ENCODE measurements around the gene TTC34. TPM values are rescaled to one million over a fixed set of nuclear protein-coding genes. Genes with fewer than 3 reads are reported as not detected.

TTC34 gene
- total RNA-seq, 4 donors from 2014 or later, result 0.04 to 0.19 (median 0.15) TPM; not detected in 1

- Histone ChIP-seq H3K27me3 (peaks cover 0 to 59% (median 0%) of the 10 kb centered on the region in 4 donors), H3K4me1 (no peaks in the 10 kb centered on the region), H3K4me3 (no peak overlapping the region), H3K36me3 (no peaks in the 10 kb centered on the region), H3K9me3 (peaks cover 0 to 4% (median 0%) of the 10 kb centered on the region in 3 donors), H3K27ac (no peak overlapping the region)
- WGBS, 2 donors, result 76 to 77% methylated on average over 7 of the region's 9 CpGs
- no peak for TF ChIP-seq CTCF (IDR thresholded peaks at IDR 0.05)
- no peak for TF ChIP-seq POLR2A (IDR thresholded peaks at IDR 0.05)
- intact Hi-C loops (cut with DNase I), result no loop called here
- no peak for DNase-seq
These were observed 44.4 kb upstream of the TTC34 start for GRCh38 chr1:2845869-2846268.

DNA sequence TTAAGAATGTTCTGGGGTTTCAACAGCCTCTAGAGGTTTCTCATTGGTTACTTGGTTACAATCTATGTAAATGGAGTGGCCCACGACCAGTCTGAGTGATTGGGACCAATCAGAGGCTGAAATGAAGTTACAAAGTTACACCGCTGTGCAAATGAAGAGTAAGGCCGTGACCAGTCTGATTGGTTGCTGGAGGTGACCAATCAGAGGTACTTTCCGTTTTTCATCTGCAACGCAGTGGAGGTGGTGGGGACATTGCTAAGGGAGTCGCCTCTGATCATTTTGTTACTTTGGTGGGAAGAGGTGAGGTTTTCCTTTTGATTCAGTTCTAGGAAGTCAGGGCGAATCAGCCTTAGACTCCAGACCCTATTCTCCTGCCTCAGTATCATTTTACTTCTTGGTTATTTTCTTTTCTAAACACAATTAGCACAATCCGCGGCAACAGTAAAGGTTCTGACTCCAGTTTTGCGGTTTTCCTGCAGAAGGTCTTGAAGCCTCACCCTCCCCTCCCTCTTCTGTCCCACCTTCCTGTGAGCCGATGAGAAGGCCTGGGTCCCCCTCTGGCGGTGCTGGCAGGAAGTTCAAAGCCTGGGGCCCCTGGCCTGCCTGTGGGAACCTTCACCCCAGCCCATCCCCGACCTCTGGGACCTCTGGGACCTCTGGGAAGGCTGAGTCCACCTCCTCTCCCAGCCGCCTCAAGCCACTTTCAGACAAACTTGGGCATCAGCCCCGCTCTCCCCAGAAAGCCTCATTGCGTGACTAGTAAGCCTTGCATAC, 38.7 kb upstream of the TTC34 start:
- TF ChIP-seq CTCF (IDR thresholded peaks at IDR 0.05) (no peak), POLR2A (IDR thresholded peaks at IDR 0.05) (no peak)
- WGBS, 2 donors, result 39 to 49% methylated on average over 13 to 15 of the region's 16 CpGs
- Histone ChIP-seq H3K36me3 (no peaks in the 10 kb centered on the region), H3K4me3 (no peak overlapping the region), H3K27ac (no peak overlapping the region), H3K4me1 (no peaks in the 10 kb centered on the region), H3K9me3 (peaks cover 0 to 4% (median 0%) of the 10 kb centered on the region in 3 donors), H3K27me3 (peaks cover 0 to 27% (median 0%) of the 10 kb centered on the region in 4 donors)
- intact Hi-C loops (cut with DNase I), result no loop called here
- no peak for DNase-seq

DNA sequence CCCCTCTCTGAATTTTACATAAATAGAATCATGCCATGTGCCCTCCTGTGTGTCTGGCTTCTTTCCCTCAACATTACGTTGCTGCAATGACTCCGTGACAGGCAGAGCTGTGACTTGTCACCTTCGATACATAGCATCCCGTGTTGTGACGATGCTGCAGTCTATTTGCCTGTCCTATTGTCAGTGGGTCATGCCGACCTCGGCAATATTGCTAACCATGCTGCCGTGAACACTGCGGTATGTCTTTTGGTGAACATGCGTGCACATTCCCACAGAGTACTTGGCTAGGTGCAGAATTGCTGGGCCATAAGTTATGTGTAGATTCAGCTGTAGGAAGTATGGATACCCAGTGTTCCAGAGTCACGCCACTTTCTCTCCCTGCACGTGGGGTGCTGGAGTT, 36.3 kb upstream of the TTC34 start:
- intact Hi-C loops (cut with DNase I), result no loop called here
- H3K27ac ChIP-seq, result no peak overlapping the region
- no peak for DNase-seq
- no peaks in the 10 kb centered on the region for H3K36me3 ChIP-seq
- no peak for TF ChIP-seq CTCF (IDR thresholded peaks at IDR 0.05)
- H3K27me3 ChIP-seq, result peaks cover 0 to 44% (median 0%) of the 10 kb centered on the region in 4 donors
- 75 to 87% methylated on average over 9 to 12 of the region's 12 CpGs for WGBS, 2 donors
- H3K4me1 ChIP-seq, result no peaks in the 10 kb centered on the region
- H3K9me3 ChIP-seq, result no peaks in the 10 kb centered on the region
- no peak overlapping the region for H3K4me3 ChIP-seq

- no peak overlapping the region for H3K27ac ChIP-seq
- TF ChIP-seq CTCF (IDR thresholded peaks at IDR 0.05) (no peak), POLR2A (IDR thresholded peaks at IDR 0.05) (no peak)
- H3K4me1 ChIP-seq, result no peaks in the 10 kb centered on the region
- DNase-seq, result no peak
- H3K4me3 ChIP-seq, result no peak overlapping the region
- no peaks in the 10 kb centered on the region for H3K36me3 ChIP-seq
- no peaks in the 10 kb centered on the region for H3K9me3 ChIP-seq
- 43 to 76% methylated on average over 6 to 9 of the region's 11 CpGs for WGBS, 2 donors
- intact Hi-C loops (cut with DNase I), result no loop called here
- H3K27me3 ChIP-seq, result peaks cover 0 to 47% (median 0%) of the 10 kb centered on the region in 4 donors
These were observed 35.8 kb upstream of the TTC34 start for GRCh38 chr1:2837316-2837715.

GRCh38 chr1:2836333-2836970, 35.0 kb upstream of the TTC34 start:
- H3K9me3 ChIP-seq, result no peaks in the 10 kb centered on the region
- H3K4me1 ChIP-seq, result no peaks in the 10 kb centered on the region
- 78 to 80% methylated on average over 17 to 18 of the region's 20 CpGs for whole genome bisulfite sequencing, 2 donors
- H3K27me3 ChIP-seq, result peaks cover 0 to 55% (median 0%) of the 10 kb centered on the region in 4 donors
- H3K4me3 ChIP-seq, result no peak overlapping the region
- H3K27ac ChIP-seq, result no peak overlapping the region
- TF ChIP-seq CTCF (IDR thresholded peaks at IDR 0.05) (no peak), POLR2A (IDR thresholded peaks at IDR 0.05) (no peak)
- intact Hi-C loops (cut with DNase I), result no loop called here
- no peaks in the 10 kb centered on the region for H3K36me3 ChIP-seq
- DNase-seq, result no peak

Data from esophagus squamous epithelium (tissue), 5 donors.